Measurements from ENCODE around the gene CDH23.
"Not testable (repeated sequence)": the region's sequence is repeated elsewhere in the genome, so short reads cannot be mapped to it uniquely, and the experiment has no call there.

The CDH23 gene

DNA sequence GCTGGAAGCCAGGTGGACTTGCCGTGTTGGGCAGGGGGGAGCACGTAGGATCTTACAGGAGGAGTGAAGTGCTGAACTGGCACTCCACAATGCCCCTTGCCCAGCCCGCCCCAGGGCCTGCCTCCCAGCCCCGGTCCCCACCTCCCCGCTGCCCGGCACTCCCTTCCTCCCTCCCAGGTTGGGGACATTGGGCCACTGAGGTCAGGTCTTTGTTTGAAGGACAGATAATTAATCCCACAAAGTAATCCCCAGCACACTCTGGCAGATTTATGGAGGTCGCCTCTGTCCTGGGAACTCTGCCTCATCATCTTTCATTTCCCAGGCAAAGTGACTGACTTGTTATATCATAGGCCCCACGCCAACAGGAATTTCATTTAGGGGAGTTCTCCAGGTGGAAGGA lies 200.0 kb downstream of the CDH23 start:
- TF ChIP-seq, protein P1, sequence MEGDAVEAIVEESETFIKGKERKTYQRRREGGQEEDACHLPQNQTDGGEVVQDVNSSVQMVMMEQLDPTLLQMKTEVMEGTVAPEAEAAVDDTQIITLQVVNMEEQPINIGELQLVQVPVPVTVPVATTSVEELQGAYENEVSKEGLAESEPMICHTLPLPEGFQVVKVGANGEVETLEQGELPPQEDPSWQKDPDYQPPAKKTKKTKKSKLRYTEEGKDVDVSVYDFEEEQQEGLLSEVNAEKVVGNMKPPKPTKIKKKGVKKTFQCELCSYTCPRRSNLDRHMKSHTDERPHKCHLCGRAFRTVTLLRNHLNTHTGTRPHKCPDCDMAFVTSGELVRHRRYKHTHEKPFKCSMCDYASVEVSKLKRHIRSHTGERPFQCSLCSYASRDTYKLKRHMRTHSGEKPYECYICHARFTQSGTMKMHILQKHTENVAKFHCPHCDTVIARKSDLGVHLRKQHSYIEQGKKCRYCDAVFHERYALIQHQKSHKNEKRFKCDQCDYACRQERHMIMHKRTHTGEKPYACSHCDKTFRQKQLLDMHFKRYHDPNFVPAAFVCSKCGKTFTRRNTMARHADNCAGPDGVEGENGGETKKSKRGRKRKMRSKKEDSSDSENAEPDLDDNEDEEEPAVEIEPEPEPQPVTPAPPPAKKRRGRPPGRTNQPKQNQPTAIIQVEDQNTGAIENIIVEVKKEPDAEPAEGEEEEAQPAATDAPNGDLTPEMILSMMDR (conservative IDR thresholded peaks at IDR 0.05; ENCODE audit: low read depth, low read length): no peak

GRCh38 chr10:71597821-71598498 lies 201.2 kb downstream of the CDH23 start:
- Histone ChIP-seq H3K27me3 (ENCODE audit: insufficient read depth, low read depth) (peaks cover 39% of the 10 kb centered on the region), H3K36me3 (ENCODE audit: insufficient read depth) (no peaks in the 10 kb centered on the region), H4K20me1 (ENCODE audit: insufficient read depth) (no peaks in the 10 kb centered on the region), H2AFZ (ENCODE audit: low read depth) (no peak overlapping the region), H3K4me3 (IDR thresholded peaks at IDR 0.05; ENCODE audit: insufficient read depth, low read depth, low read length) (no peak overlapping the region), H3K4me1 (ENCODE audit: low read depth, poor library complexity, severe bottlenecking) (no peaks in the 10 kb centered on the region), H3K27ac (no peak overlapping the region), H3K9ac (no peak overlapping the region), H3K4me2 (no peak overlapping the region), H3K79me2 (ENCODE audit: insufficient read depth, low read depth) (no peaks in the 10 kb centered on the region)
- TF ChIP-seq, protein P1 (conservative IDR thresholded peaks at IDR 0.05; ENCODE audit: low read depth, low read length): no peak

More for the DNA sequence above, 200.0 kb downstream of the CDH23 start:
- H3K4me3 ChIP-seq (IDR thresholded peaks at IDR 0.05; ENCODE audit: insufficient read depth, low read depth, low read length): no peak overlapping the region
- H4K20me1 ChIP-seq (ENCODE audit: insufficient read depth): no peaks in the 10 kb centered on the region
- H3K4me2 ChIP-seq: no peak overlapping the region
- H3K4me1 ChIP-seq (ENCODE audit: low read depth, poor library complexity, severe bottlenecking): no peaks in the 10 kb centered on the region
- H3K27ac ChIP-seq: no peak overlapping the region
- no peaks in the 10 kb centered on the region for H3K79me2 ChIP-seq (ENCODE audit: insufficient read depth, low read depth)
- H3K27me3 ChIP-seq (ENCODE audit: insufficient read depth, low read depth): peaks cover 44% of the 10 kb centered on the region
- H3K36me3 ChIP-seq (ENCODE audit: insufficient read depth): no peaks in the 10 kb centered on the region
- H3K9ac ChIP-seq: no peak overlapping the region
- no peak overlapping the region for H2AFZ ChIP-seq (ENCODE audit: low read depth)

GRCh38 chr10:71598621-71599055 lies 201.9 kb downstream of the CDH23 start:
- peaks cover 33% of the 10 kb centered on the region for H3K27me3 ChIP-seq (ENCODE audit: insufficient read depth, low read depth)
- H4K20me1 ChIP-seq (ENCODE audit: insufficient read depth): no peaks in the 10 kb centered on the region
- TF ChIP-seq, protein P1 (conservative IDR thresholded peaks at IDR 0.05; ENCODE audit: low read depth, low read length): no peak
- H2AFZ ChIP-seq (ENCODE audit: low read depth): no peak overlapping the region
- H3K4me1 ChIP-seq (ENCODE audit: low read depth, poor library complexity, severe bottlenecking): no peaks in the 10 kb centered on the region
- H3K9ac ChIP-seq: no peak overlapping the region
- H3K4me3 ChIP-seq (IDR thresholded peaks at IDR 0.05; ENCODE audit: insufficient read depth, low read depth, low read length): no peak overlapping the region
- no peaks in the 10 kb centered on the region for H3K36me3 ChIP-seq (ENCODE audit: insufficient read depth)
- no peaks in the 10 kb centered on the region for H3K79me2 ChIP-seq (ENCODE audit: insufficient read depth, low read depth)
- H3K4me2 ChIP-seq: no peak overlapping the region
- H3K27ac ChIP-seq: no peak overlapping the region

GRCh38 chr10:71599518-71599917 lies 202.8 kb downstream of the CDH23 start:
- no peak overlapping the region for H3K4me2 ChIP-seq
- no peak overlapping the region for H3K27ac ChIP-seq
- H3K4me1 ChIP-seq (ENCODE audit: low read depth, poor library complexity, severe bottlenecking): no peaks in the 10 kb centered on the region
- no peak overlapping the region for H3K4me3 ChIP-seq (IDR thresholded peaks at IDR 0.05; ENCODE audit: insufficient read depth, low read depth, low read length)
- TF ChIP-seq, protein P1 (conservative IDR thresholded peaks at IDR 0.05; ENCODE audit: low read depth, low read length): no peak
- no peaks in the 10 kb centered on the region for H4K20me1 ChIP-seq (ENCODE audit: insufficient read depth)
- H3K79me2 ChIP-seq (ENCODE audit: insufficient read depth, low read depth): no peaks in the 10 kb centered on the region
- no peak overlapping the region for H3K9ac ChIP-seq
- H3K36me3 ChIP-seq (ENCODE audit: insufficient read depth): no peaks in the 10 kb centered on the region
- peaks cover 28% of the 10 kb centered on the region; the same call in 1 of the 2 replicates for H3K27me3 ChIP-seq (ENCODE audit: insufficient read depth, low read depth)
- no peak overlapping the region for H2AFZ ChIP-seq (ENCODE audit: low read depth)

DNA sequence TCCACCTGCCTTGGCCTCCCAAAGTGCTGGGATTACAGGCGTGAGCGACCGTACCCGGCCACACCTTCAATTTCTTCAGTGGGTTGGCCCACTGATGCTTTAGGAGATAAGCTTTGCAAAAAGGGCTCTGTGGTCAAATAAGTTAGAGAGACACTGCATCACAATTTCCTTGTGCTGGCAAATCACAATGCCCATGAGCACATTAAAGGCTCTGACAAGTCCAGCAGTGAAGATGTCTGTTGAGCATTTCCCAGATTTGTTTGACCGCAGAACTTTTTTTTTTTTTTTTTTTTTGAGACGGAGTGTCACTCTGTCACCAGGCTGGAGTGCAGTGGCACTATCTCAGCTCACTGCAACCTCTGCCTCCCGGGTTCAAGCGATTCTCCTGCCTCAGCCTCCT lies 203.5 kb downstream of the CDH23 start:
- not testable (repeated sequence) for H3K36me3 ChIP-seq (ENCODE audit: insufficient read depth); H3K9ac ChIP-seq; H3K79me2 ChIP-seq (ENCODE audit: insufficient read depth, low read depth); H3K4me1 ChIP-seq (ENCODE audit: low read depth, poor library complexity, severe bottlenecking); H3K27ac ChIP-seq; H4K20me1 ChIP-seq (ENCODE audit: insufficient read depth); H2AFZ ChIP-seq (ENCODE audit: low read depth); H3K4me2 ChIP-seq; H3K4me3 ChIP-seq (IDR thresholded peaks at IDR 0.05; ENCODE audit: insufficient read depth, low read depth, low read length)
- peaks cover 28% of the 10 kb centered on the region; the same call in 1 of the 2 replicates for H3K27me3 ChIP-seq (ENCODE audit: insufficient read depth, low read depth)
